Retina (tissue), 1 donor: ENCODE data around the gene FAM240B.

ENCODE experiments used
- DNase-seq: peaks from one replicate; pipeline ENCODE4 v3.0.0-alpha.2; 2016

FAM240B gene

DNA sequence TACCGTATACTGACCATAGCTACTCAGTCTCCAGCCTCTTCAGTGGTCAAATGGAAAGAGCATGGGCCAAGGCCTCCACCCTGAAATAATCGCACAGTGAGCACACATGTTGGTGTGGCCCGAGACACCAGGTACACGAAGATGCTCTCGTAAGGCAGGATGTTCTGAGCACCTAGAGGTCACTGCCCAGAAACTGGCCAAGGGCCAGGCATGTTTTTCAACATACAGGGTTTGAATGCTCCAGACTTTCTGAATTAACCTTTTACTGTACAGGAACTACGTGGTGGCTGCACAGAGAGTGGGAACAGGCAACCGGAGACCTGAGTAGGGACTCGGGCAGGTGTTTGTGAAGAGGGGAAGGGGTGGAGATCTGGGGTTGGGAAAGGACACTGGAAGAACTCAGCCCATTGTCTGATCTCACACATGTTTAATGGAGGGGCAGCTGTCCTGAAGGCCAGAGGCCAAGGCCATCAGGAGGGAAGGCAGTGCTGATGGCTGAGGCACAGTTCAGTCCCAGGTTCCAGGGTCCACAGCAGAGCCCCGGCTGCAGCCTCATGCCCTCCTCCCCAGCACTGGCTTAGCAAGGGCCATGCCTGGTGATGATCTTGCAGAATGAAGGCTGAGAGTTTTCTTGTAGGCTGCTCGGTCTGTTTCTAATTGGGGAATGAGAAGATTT lies 51.0 kb downstream of the FAM240B start:
- DNase-seq: no peak

DNA sequence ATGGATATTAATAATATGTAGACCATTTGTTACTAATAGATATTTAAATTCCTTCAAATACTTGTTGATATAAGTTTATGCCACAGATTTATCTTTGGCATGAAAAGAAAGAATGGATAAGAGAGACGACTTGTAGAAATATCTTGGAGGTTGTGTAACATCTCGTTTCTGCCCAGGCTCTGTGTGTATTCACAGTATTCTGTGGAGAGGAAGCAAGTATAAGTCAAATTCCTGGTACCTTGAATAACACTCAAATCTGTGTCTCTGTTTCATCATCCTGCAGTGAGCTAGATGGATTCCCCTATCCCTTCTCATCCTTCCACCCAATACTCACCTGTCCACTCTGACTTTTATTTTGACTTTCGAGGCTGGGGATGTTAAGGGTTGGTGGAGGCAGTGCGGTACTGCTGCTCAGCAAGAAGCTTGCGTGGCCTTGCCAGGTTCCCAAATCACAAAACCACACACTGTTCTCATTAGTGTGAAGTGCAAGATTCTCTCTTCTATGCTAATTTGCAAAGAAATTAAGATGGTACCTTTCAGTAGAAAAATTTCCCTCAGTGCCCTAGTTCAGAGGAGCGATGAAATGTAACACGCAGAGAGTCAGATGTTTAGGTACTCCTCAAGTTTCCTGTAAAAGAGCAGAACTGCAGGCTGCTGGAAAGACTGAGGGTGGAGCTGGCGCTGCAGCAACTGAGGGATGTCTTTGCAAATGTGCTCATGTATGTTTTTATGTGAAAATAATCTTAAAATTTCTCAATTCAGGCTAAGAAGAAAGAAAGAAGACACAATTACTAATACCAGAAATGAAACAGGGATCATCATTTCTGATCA lies 57.0 kb downstream of the FAM240B start:
- no peak for DNase-seq

DNA sequence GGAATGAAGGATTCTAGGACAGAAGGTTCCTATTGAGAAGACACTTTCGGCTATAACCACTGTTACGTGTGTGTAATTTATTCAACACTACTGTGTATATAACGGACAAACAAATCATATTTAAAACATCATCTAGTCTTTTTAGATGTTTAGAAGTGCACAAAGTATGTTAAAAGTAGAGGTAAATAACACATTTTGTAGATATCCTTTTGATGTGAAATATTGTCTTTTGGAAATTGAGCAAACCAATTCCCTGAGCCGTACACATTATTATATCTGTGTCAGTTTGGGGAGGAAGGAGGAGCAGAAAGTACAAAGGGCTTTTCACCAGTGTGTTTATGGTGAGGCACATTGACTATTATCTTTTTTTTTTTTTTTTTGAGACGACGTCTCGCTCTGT lies 60.4 kb downstream of the FAM240B start:
- DNase-seq: no peak

DNA sequence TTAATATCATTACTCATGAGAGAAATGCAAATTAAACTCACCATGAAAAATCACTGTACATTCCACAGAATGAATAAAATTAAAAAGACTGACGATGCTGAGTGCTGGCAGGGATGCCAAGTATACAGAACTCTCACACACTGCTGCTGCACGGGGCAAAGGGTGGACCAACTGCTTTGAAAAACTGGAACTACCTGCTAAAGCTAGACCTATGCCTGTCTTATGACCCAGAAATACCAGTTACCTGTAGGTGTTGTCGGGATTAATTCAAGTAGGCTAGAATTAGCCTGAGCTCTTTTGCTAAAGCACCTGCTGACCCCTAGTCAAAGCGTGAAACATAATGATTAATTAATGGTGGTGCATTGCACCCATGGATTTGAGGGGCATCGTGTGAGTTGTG lies 63.0 kb downstream of the FAM240B start:
- DNase-seq: no peak

DNA sequence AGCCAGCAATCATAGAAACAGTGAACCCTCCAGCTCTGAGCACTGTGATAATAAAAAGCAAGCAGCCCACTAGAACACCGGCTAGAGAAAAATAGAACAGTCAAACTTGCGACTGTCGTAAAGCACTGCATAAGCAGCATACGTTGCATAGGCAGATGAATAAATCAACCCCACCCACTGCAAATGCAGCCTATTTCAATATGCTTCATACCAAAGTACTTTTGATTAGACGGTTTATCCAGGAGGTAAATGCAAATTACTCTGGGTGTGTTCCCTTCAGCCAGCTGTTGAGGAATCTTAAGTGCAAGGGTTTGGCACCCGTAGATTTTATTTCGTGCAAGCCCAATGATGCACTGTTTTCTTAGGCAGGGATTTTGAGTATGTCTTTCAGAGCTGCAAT lies 67.4 kb downstream of the FAM240B start:
- no peak for DNase-seq

DNA sequence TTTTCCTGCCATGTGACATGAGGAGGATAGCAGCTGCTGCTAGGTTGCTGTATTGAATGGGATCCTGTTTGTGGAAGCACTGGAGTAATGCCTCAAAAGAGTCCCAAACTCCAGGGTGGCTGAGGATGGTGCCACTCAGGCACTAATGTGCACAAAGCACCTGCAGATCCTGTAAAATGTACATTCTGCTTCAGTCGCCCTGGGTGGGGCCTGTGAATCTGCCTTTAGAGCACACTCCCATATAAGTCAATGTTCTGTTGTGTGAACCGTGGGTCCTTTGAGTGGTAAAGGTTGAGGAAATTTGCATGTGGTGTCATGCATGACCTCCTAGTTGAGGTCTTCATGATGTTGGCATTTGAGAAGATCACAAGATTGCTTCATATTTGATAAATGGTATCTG lies 67.9 kb downstream of the FAM240B start:
- no peak for DNase-seq

DNA sequence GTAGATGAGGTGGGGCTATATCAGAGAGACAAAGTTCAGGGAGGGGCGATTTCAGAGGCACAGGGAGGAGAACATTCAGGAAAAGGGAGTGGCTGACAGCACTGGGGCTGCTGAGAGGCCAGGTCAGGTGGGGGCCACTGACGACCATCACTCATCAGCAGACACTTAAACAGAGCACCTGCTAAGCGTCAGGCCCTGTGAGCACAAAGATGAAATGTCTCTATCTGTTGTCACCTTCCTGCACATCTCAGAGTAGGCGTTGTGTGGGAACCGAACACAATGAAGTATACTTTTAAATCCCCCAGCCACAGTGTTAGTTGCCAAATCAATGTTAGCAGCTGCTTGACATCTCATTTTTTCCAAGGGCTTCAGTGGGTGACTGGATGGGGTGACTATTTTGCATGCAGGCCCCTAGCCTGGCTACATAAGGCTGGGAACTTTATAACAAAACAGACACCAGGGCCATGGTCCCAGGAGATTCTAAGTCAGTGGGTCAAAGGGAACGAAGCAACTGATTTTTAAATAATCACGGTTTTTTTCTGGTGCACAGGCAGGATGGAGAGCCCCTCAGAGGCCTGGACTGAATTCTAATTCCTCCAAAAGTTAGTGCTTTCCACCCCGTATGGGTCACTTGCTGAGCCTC lies 68.4 kb downstream of the FAM240B start:
- DNase-seq: no peak

DNA sequence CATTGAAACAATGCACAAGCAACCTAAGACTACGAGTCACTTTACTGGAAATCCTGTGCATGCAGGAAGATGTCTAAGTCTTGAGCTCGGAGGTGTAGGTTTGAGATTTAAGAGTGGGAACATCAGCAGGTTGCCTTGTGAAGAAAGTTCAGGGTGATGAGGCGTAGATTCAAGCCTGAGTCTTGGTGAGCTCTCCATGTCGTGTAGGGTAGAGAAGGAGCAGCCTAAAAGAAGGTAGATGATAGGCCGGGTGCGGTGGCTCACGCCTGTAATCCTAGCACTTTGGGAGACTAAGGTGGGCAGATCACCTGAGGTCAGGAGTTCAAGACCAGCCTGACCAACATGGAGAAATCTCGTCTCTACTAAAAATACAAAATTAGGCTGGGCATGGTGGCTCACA lies 69.4 kb downstream of the FAM240B start:
- DNase-seq: no peak

DNA sequence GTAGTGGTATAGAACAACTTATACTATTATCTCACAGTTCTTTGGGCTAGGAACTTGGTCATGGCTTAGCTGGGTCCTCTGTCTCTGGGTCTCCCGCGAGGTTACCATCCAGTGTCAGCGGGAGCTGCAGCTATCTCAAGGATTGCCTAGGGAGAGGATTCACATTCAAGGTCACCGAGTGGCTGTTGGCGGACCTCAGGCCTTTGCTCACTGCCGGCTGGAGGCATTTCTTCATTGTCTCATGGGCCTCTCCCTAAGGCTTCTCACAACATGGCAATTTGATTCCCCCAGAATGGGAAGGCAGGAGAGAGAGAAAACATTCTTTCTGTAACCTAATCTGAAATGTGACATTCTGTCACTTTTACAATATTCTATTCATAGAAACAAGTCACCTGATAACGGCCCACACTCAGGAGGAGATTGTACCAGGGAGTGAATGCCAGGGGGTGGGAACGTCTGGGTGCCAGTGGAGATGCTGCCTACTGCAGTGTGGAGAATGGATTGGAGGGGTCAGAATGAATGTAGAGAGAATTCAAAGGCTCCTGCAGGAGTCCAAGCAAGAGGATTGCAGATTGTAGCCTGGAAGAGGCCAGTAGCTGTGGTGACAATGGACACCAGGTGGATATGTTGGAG lies 70.1 kb downstream of the FAM240B start:
- DNase-seq: no peak

DNA sequence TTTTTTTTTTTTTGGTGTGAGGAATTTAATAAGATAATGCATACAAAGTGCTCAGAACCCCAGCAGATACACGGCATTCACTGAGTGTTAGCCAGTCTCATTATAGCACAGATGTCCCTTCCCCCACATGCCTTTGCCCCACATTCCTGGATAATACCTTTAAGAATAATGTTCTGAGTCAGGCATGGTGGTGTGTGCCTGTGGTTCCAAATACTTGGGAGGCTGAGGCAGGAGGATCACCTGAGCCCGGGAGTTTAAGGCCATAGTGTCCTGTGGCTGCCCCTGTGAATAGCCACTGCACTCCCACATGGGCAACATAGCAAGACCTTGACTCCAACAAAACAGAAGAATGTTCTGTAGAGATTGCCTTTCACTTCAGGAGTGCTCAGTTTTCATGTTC lies 75.3 kb downstream of the FAM240B start:
- DNase-seq: no peak
